HCEC 1CT (cell line): ENCODE data around the gene SIX4.
"Not testable (repeated sequence)": the region's sequence is repeated elsewhere in the genome, so short reads cannot be mapped to it uniquely, and the experiment has no call there.

ENCODE experiments used
- DNase-seq: peaks from one replicate; pipeline ENCODE4 v3.0.0-alpha.2; 2017

The SIX4 gene

GRCh38 chr14:60723907-60724618 lies at the start of gene SIX4:
TSS of gene SIX4 (minus strand) at chr14:60724351. CDS start at chr14:60724074, 277 bp downstream.
- peak; percentile 83 for DNase-seq

DNA sequence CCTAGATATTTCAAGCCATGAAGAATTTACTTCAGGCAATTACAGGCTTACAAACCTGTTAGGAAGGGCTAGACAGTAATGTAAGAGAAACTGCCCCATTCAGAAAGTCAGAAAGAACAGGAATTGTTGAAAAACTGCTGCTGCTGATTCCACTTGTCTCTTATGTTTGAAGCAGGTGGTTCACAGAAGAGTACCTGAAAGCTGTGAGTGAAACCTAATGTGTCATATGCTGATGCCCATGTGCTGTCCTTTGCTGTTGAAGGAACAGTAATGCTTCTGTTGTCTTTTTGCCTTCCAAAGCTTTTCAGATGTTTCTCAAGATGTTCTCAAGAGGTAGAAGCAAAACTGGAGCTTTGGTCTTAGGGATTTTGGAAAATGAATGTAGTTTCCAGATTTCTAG lies 49.4 kb upstream of the SIX4 start:
- DNase-seq, result no peak

- no peak for DNase-seq
Measured at GRCh38 chr14:60771117-60771516, 47.0 kb upstream of the SIX4 start.

DNA sequence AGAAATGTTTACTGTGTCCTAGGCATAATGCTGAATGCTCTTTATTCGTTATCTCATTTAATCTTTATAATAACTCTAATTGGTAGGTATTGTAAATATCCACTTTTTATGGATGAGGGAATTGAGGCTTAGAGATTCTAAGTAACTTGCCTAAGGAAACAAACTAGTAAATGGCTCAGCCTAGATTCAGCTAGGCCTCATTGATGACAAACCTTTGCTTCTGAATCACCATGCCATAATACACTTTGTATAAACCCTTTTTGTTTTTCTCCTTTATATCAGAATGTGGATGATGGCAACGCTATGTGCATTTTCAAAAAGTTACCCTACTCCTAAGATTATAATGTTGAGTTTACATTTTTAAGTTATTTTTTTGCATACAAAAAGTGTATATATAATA lies 44.5 kb upstream of the SIX4 start:
- DNase-seq, result peak; percentile 33

GRCh38 chr14:60760644-60761364 lies 36.7 kb upstream of the SIX4 start:
- no peak for DNase-seq

DNA sequence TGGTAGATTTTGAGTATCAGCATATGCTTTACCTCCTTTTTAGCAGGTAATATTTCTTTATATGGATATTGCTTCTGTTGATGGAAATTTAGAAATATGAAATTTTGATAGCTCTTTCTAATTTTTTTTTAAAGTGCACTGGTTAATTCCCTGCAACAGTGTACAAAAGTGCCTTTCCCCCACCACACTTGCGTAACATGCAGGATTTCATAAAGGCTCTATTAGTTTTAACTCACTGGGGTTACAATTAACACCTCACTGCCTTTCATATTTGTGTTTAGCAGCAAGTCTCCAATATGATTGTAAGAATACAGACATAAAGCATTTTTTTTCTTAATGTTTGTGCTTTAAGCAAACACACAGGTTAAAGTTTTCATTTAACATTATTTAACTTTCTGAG lies 36.1 kb upstream of the SIX4 start:
- no peak for DNase-seq

DNA sequence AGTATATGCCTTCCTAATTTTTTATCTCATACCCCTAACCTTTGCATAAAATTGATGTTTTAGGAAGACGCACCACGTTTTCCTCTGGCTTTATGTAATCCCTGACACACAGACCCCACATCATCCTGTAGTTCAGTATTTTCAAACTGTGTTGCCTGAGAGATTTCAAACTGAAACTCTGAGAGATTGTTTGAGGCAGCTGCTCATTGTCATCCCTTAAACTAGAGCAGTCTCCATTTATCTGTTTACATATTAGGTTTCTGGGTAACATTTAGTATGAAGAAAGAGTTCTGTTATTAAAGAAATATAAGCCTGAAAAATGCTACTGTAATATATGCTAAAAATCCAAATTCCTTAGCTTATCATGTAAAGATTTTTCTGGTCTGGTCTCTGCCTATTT lies 34.7 kb upstream of the SIX4 start:
- peak; percentile 24 for DNase-seq

DNA sequence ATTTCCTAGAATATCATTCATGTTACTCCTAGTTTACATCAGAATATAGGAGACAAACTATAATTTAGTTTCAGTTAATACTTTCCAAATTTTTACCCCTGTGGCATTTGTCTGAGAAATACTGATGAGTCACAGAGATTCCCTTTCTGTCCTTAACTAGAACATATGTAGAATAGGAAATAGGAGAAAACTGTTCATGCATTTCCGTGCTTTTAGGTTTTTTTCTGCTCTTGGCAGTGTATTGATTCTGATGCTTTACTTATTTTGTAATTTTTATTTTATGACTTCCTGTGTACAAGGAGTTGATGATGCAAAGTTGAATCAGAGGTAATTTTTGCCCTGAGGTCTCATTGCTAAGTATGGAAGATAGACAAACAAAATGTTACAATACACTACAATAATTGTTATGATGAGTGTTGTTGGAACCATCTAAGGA lies 33.4 kb upstream of the SIX4 start:
- DNase-seq, result peak; percentile 92

DNA sequence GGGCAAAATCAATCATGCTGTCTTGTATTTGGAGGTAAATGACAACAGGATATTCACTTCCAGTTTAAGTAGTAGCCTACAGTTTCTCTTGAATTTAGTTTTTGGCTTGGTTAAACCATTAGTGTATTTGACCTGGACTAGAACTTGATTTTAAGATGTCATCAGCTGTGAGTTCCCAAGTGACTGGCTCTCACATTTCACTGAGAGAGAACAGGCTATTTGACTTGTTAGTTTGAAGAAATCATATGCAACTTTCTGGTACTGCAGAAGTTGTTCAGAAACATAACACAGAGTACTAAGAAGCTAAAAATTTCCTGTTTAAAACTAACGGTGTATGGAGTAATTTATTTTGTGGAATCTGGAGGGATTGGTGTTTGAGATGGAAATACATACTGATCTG lies 32.7 kb upstream of the SIX4 start:
- DNase-seq, result peak; percentile 25

DNA sequence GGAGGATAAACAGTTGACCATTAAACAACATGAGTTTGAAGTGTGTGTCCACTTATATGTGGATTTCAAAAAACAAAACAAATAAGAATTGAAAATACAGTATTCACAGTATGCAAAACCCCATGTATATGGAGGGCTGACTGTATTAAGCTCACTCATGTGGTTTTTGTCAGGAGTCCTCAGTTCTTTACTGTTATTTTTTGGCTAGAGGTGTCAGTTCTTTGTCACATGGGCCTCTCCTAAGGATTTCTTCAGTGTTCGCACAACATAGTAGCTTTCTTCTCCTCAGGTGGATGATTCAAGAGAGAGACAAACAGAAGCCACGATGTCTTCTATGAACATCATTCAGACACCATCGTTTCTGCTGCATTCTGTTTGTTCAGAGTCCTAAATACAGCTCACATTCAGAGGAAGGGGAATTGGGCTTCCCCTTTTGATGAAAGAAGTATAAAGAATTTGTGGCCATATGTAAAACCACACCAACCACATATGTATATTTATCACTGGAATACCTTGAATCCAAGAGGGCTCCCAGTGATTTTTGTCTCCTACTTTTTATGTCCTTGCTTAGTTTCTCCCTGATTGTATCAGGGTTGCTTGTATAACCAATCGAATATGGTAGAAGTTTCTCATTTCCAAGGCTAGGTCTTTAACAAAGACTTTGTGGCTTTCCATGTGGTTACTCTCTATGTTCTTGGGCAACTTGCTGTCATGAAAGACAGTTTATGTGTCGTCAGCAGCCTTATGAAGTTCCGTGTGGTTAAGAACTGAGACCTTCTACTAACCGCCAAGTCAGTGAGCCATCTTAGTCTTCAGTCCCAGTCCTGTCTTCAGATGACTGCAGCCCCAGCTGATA lies 29.3 kb upstream of the SIX4 start:
- no peak for DNase-seq

DNA sequence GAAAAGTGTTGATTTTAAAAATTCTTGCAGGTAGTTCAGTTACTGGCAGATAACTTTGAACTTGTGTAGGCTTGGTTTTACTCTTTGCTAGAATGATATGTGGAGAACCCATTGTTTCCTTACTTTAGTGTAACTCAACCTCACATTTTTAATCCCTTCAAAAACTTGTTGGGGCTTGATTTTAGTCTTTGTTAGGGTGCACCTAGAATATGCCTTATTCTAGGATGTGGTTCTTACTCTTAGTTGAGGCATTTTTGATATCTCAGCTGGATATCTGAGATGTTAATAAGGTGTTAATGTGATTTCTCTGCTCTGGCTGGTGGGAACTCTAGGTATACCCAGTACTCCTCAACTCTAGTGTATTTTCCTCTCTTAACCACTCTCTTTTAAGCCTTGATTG lies 20.4 kb upstream of the SIX4 start:
- no peak for DNase-seq

DNA sequence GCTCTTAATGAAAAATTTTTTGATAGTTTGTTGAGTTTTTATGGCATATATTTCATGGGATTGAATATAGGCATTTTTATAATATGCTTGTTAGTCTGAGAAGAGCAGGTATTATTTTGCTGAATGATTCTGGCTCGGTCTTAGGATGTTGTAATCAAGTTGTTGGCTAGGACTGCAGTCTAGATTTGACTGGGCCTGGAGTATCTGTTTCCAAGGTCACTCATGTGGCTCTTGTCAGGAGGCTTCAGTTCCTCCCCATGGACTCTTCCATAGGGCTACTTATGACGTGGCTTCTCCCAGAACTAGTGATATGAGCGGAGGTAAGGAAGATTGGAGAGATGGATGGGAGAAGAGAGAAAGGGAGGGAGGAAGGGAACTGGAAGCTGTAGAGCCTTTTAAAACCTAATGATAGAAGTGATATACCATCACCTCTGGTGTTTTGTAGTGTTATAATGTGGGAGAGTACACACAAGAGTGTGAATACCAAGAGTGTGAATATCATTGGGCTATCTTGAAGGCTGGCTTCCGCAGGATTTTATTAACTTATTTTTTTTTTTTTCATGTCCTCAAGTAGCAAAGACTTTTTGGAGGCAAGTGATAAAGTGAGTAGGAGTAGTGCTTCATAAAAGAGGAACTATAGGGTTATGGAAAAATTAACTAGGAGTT lies 14.8 kb upstream of the SIX4 start:
- no peak for DNase-seq

DNA sequence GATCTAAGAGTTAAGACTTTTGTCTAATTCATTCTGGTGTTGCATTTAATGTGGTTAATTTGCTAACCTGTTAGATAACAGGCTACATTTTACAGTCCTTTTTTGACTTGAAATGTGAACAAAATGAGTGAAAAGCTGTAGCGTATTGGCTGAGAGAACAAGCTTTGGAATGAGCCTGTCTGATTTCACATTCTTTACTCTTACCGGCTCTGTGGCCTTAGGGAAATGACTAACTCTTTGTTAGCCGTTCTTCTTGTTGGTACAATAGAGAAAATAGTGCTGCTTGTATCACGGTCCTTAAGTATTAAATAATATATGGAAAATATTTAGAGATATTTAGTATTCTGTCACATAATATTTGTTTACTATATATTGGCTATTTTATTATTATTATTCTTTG lies 12.3 kb upstream of the SIX4 start:
- DNase-seq, result peak; percentile 73

GRCh38 chr14:60735416-60735815 lies 11.3 kb upstream of the SIX4 start:
- no peak for DNase-seq

DNA sequence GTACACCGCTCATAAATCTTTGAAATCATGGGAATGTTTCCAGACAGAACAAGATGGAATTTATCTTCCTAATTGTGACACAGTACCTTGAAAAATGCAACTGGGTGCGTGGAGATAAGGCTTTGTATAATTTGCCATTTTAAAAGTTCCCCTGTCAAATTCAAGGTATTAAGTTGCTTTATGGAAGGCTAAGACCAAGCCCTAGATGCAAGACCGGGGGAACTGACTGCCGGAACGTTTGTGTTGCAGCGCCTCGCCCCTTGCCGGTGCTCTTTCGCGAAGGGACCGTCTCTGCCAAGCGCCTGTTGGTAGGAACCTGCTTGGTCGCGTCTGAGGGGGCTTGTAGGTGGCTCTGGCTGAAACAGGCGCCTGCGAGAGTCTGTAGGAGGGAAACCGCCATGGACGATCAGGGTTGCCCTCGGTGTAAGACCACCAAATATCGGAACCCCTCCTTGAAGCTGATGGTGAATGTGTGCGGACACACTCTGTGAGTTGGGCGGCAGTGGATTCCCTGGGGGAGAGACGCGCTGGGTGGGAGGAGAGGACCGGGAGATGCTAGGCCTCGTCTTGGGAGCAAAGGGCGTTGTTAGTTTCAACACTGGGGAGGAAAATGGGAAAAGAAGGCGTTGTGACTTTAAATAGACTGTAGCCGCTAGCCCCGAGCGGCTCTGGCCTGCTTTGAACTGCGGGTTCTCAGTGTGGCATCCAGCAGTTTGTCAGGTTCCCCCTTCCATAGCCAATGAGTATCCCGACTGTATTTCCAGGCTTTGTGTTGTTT lies 10.5 kb upstream of the SIX4 start, which contains the start of gene MNAT1:
Gene MNAT1, plus strand, starts transcription at position 297 of the 778 bp plus-strand sequence. Its CDS starts 102 bp downstream, at position 399.
- peak; percentile 84 for DNase-seq

DNA sequence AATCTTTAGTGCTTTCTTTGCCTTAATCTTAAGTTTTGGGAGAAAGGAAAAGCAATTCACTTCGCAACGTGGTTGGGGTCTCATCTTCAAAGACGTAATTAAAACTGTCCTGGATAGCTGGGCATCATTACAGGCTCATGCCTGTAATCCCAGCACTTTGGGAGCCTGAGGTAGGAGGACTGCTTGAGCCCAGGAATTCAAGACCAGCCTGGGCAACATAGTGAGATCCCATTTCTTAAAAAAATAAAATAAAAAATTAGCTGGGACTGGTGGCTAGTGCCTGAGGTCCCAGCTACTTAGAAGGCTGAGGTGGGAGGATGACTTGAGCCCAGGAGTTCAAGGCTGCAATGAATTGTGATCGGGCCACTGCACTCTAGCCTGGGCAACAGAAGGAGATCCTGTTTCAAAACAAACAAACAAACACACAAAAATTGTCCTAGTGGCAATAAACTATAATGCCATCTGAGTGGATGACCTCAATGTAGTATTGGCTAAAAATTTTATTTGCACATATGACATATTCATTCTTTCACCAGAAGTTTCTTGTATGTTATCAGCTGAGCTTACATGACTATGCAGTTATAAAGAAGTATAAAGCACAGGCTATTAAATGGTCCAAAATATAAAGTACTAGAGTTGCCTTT lies 8.8 kb upstream of the SIX4 start:
- no peak for DNase-seq

GRCh38 chr14:60731291-60731690 lies 7.1 kb upstream of the SIX4 start:
- not testable (repeated sequence) for DNase-seq

DNA sequence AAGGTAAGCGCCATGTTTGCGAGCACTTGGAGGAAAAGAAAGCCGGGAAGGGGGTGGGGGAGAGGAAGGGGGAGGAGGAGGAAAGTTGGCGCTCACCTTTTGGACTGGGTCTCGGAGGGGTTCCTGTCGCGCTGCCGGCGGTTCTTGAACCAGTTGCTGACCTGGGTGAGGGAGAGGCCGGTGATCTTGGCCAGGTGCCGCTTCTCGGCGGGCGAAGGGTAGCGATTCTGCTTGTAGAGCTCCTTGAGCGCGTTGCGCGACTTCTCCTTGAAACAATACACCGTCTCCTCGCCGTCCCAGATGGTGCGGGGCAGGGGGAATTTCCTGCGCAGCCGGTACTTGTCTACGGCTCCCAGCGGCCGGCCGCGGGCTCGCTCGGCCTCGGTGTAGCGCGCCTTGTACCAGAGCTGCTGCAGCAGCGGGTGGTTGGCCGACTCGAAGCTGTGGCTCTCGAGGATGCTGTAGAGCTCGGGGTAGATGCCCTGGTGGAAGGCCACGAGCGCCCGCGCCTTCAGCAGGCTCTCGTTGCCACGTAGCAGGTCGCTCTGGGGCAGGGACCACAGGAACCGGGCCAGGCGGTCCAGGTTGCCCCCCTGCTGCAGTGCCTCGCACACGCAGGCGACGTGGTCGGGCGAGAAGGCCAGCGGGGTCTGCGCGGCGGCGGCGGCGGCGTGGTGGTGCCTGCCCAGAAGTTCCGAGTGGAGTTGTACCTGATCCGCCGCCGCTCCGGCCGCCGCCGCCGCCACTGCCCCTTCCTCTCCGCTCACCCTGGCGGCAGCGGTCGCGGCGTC lies 840 bp downstream of the SIX4 start:
- DNase-seq, result peak; percentile 68

DNA sequence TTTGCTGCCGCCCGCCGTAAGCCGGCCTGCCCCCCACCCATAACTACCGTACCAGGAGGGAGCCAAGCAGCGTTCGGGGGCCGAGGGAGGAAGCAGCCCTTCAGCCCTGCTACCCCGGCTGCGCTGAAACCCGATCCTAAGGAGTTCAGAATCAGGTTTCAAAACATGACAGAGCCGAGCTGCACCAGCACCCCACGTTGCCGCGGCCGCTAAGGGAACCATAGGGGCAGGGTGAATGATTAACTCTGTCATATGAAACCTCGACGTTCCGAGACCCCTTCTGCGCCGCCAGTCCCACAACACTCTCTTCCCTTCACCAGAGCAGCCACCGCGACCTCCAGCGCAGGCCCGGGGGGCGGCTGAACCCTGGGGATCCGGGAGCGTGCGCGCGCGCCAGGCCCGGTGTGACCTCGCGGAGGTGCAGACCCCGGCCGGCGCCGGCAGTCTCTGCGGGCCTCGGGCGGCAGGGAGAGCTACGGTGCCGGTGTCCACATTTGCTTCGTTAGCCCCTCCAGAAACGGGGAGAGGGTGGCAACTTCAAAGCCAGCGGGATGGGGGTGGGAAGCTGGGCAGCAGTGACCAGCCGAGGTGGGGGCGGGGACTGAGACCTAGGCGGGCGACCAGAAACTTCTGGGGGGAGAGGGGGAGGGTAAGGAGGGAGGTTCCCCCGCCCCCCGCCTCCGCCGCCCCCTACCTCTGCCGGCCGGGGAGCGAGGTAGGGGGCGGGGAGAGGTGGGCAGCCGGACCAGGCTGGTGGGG lies 1.6 kb downstream of the SIX4 start:
- peak; percentile 73 for DNase-seq

- DNase-seq, result peak; percentile 31
Measured at GRCh38 chr14:60722107-60722356, 2.1 kb downstream of the SIX4 start.
